Smooth muscle cell (in vitro differentiated cells): ENCODE data around the gene WNT1. TPM values are rescaled to one million over a fixed set of nuclear protein-coding genes. Genes with fewer than 3 reads are reported as not detected.

Source experiments
- DNase-seq: peaks from one replicate; lab custom pipeline; 2025; ENCODE audit not compliant: unreplicated experiment; lab: John Stamatoyannopoulos, UW
- H2AFZ ChIP-seq: fragments of 200-600 bp; sonication (generic); 2 replicates; pipeline ENCODE4 v1.6.0; 2016; ENCODE audit warnings: antibody characterized with exemption, low read depth, mild to moderate bottlenecking
- H3F3A ChIP-seq: fragments of 200-600 bp; sonication (generic); 2 replicates; pipeline ENCODE4 v1.6.0; 2017; ENCODE audit warnings: antibody characterized with exemption, low read depth
- H3K27ac ChIP-seq: fragments of 200-600 bp; sonication (generic); 2 replicates; pipeline ENCODE4 v1.5.1; 2016; ENCODE audit warnings: low read depth, mild to moderate bottlenecking
- H3K27me3 ChIP-seq: fragments of 200-600 bp; sonication (generic); 2 replicates; pipeline ENCODE4 v1.6.1; 2016; ENCODE audit warnings: low read depth, mild to moderate bottlenecking
- H3K36me3 ChIP-seq: fragments of 200-600 bp; sonication (generic); 2 replicates; pipeline ENCODE4 v1.5.1; 2016; ENCODE audit warnings: low read depth
- H3K4me1 ChIP-seq: fragments of 200-600 bp; sonication (generic); 2 replicates; pipeline ENCODE4 v1.5.1; 2016; ENCODE audit warnings: low read depth
- H3K4me2 ChIP-seq: fragments of 200-600 bp; sonication (generic); 2 replicates; pipeline ENCODE4 v1.6.0; 2016; ENCODE audit warnings: mild to moderate bottlenecking
- H3K4me3 ChIP-seq: fragments of 200-600 bp; sonication (generic); 2 replicates; pipeline ENCODE4 v1.5.1; 2016; ENCODE audit warnings: mild to moderate bottlenecking
- H3K79me2 ChIP-seq: fragments of 200-600 bp; sonication (generic); 2 replicates; pipeline ENCODE4 v1.6.0; 2016; ENCODE audit warnings: low read depth, mild to moderate bottlenecking
- H3K9ac ChIP-seq: fragments of 200-600 bp; sonication (generic); 2 replicates; pipeline ENCODE4 v1.6.0; 2016; ENCODE audit warnings: low read depth
- H3K9me3 ChIP-seq: fragments of 200-600 bp; sonication (generic); replicated peaks from 2 replicates; pipeline ENCODE4 v1.5.1; 2016; ENCODE audit warnings: low read depth
- H4K20me1 ChIP-seq: fragments of 200-600 bp; sonication (generic); 2 replicates; pipeline ENCODE4 v1.6.0; 2016; ENCODE audit warnings: low read depth
- WGBS: methylation state at CpG from one replicate; pipeline ENCODE4 v1.1.7; 2016; ENCODE audit warnings: low lambda C conversion rate; 5-methylcytosine and 5-hydroxymethylcytosine counted together
- polyA plus RNA-seq: library from polyadenylated mRNA; unstranded; fragments of >200 nt; fragmentation: Nextera tagmentation; extraction: Ambion mirVana; gene quantifications from 2 replicates; pipeline ENCODE4 v1.2.1, GENCODE V29; 2016
- total RNA-seq: library from RNA; depleted of rRNA; stranded (reverse); fragments of >200 nt; gene quantifications from 2 replicates; pipeline ENCODE4 v1.2.3, GENCODE V29; 2014
- TF ChIP-seq, protein P1 (sequence below): fragments of 200-600 bp; sonication (generic); IDR thresholded peaks from 2 replicates; pipeline ENCODE4 v1.5.1; 2017; ENCODE audit warnings: borderline replicate concordance, mild to moderate bottlenecking, antibody characterized with exemption; ENCODE audit not compliant: insufficient read depth, poor library complexity, severe bottlenecking

Gene WNT1
- total and polyA plus RNA-seq, 2 experiments from 2014 or later, result not detected

GRCh38 chr12:48965298-48965838 is 12.8 kb upstream of the WNT1 start:
- peaks cover 21% of the 10 kb centered on the region for H3K27me3 ChIP-seq
- no peak overlapping the region for H3K4me2 ChIP-seq
- H4K20me1 ChIP-seq, result no peaks in the 10 kb centered on the region
- no peaks in the 10 kb centered on the region for H3K36me3 ChIP-seq
- H3K79me2 ChIP-seq, result no peaks in the 10 kb centered on the region
- H2AFZ ChIP-seq, result no peak overlapping the region
- no peaks in the 10 kb centered on the region for H3K9me3 ChIP-seq
- no peaks in the 10 kb centered on the region for H3F3A ChIP-seq
- H3K27ac ChIP-seq, result no peak overlapping the region
- TF ChIP-seq, protein P1, sequence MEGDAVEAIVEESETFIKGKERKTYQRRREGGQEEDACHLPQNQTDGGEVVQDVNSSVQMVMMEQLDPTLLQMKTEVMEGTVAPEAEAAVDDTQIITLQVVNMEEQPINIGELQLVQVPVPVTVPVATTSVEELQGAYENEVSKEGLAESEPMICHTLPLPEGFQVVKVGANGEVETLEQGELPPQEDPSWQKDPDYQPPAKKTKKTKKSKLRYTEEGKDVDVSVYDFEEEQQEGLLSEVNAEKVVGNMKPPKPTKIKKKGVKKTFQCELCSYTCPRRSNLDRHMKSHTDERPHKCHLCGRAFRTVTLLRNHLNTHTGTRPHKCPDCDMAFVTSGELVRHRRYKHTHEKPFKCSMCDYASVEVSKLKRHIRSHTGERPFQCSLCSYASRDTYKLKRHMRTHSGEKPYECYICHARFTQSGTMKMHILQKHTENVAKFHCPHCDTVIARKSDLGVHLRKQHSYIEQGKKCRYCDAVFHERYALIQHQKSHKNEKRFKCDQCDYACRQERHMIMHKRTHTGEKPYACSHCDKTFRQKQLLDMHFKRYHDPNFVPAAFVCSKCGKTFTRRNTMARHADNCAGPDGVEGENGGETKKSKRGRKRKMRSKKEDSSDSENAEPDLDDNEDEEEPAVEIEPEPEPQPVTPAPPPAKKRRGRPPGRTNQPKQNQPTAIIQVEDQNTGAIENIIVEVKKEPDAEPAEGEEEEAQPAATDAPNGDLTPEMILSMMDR, result no peak
- H3K4me3 ChIP-seq, result no peak overlapping the region
- H3K9ac ChIP-seq, result no peak overlapping the region
- peaks cover 10% of the 10 kb centered on the region for H3K4me1 ChIP-seq
- no peak for DNase-seq

DNA sequence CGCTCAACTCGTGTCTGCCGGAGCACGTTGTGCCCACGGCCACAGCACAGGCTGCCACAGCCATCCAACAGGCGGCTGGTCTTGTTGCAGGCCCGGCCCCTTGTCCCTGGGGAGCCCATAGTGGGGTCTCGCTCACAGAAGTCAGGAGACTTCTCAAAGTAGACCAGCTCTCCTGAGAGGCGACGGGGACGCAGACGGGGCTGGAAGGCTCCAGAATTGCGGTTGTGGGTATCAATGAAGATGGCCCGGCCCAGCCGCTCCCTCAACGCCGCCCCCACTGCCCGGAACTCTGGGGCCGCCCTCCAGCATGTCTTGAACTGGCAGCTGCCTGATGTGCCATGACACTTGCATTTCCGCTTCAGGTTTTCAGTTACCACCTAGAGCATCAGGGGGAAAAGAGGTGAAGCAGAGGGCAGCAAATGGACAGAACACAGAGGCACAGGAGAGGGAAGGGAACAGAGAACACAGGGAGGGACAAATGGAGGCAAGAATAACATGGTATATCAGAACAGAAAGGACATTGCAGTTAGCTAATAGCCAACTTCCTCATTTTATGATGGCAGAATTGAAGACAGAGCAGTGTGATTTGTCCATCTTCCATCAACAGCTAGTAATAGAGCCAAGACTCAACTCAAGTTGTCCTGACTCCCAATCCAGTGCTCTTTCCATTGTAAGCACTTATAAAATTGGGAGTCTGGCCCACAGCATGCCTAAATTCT is 11.8 kb upstream of the WNT1 start:
- Histone ChIP-seq H3K4me3 (no peak overlapping the region), H3K79me2 (no peaks in the 10 kb centered on the region), H3K27ac (no peak overlapping the region), H4K20me1 (no peaks in the 10 kb centered on the region), H3K4me2 (no peak overlapping the region), H3K9me3 (no peaks in the 10 kb centered on the region), H3F3A (no peaks in the 10 kb centered on the region), H3K4me1 (peaks cover 19% of the 10 kb centered on the region), H2AFZ (no peak overlapping the region), H3K9ac (no peak overlapping the region), H3K36me3 (no peaks in the 10 kb centered on the region), H3K27me3 (peaks cover 30% of the 10 kb centered on the region)
- TF ChIP-seq, protein P1, result no peak
- no peak for DNase-seq
- 80% methylated on average over 20 of the region's 20 CpGs for WGBS

DNA sequence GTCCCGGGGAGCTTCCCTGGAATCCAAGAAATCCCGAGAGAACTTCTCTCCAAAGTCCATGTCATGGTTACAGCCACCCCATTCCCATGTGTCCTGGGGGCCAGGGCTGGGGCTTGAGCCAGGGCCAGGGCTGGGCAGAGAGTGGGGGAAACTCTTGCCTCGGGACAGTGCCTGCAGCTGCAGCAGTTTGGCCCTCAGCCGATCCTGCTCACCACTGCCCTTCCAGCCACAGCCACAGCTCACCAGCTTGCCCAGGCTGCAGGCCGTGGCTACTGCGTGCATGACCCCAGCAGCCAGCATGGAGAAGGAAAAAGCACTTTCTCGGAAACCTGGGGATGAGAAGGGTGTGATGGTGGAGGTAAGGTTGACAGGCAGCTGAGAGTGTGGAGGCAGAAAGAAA is 10.1 kb upstream of the WNT1 start:
- Histone ChIP-seq H3K27ac (no peak overlapping the region), H2AFZ (no peak overlapping the region), H3K4me1 (peaks cover 22% of the 10 kb centered on the region), H4K20me1 (no peaks in the 10 kb centered on the region), H3K36me3 (no peaks in the 10 kb centered on the region), H3K4me3 (no peak overlapping the region), H3F3A (peaks cover 4% of the 10 kb centered on the region), H3K27me3 (peaks cover 46% of the 10 kb centered on the region), H3K79me2 (no peaks in the 10 kb centered on the region), H3K9ac (no peak overlapping the region), H3K4me2 (no peak overlapping the region), H3K9me3 (no peaks in the 10 kb centered on the region)
- WGBS, result 65% methylated on average over 7 of the region's 7 CpGs
- no peak for DNase-seq
- TF ChIP-seq, protein P1, result no peak

DNA sequence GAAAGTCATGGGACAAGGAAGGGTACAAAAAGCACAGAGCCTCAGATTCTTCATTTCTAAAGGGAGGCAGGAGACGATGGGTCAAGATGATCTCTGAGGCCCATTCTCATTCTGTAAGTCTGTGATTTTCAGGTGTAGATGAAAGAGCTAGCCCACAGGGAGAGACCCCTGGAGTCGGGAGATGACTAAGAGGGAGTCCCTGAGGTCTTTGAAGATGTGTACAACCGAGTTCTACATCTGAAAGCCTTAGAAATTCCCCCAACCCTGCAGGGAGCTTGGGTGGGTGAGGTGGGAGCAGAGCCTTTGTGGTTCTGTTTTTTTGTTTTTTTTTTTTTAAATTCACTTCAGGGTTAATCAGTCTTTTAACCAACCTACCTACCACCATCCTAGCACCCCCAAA is 9.7 kb upstream of the WNT1 start:
- H3F3A ChIP-seq, result peaks cover 6% of the 10 kb centered on the region
- H3K4me1 ChIP-seq, result peaks cover 22% of the 10 kb centered on the region
- WGBS, result 67% methylated on average over 3 of the region's 3 CpGs
- H3K79me2 ChIP-seq, result no peaks in the 10 kb centered on the region
- no peaks in the 10 kb centered on the region for H3K9me3 ChIP-seq
- no peaks in the 10 kb centered on the region for H4K20me1 ChIP-seq
- no peak overlapping the region for H3K4me2 ChIP-seq
- no peak overlapping the region for H3K9ac ChIP-seq
- no peak for DNase-seq
- H3K27me3 ChIP-seq, result peaks cover 51% of the 10 kb centered on the region
- H3K4me3 ChIP-seq, result no peak overlapping the region
- no peak overlapping the region for H2AFZ ChIP-seq
- TF ChIP-seq, protein P1, result no peak
- no peak overlapping the region for H3K27ac ChIP-seq
- no peaks in the 10 kb centered on the region for H3K36me3 ChIP-seq
